ENCODE results near the gene ICE2.
"Not testable (repeated sequence)": the region's sequence is repeated elsewhere in the genome, so short reads cannot be mapped to it uniquely, and the experiment has no call there.

The ICE2 gene

GRCh38 chr15:60406513-60407414 is 72.2 kb downstream of the ICE2 start:
- TF ChIP-seq, protein P1, sequence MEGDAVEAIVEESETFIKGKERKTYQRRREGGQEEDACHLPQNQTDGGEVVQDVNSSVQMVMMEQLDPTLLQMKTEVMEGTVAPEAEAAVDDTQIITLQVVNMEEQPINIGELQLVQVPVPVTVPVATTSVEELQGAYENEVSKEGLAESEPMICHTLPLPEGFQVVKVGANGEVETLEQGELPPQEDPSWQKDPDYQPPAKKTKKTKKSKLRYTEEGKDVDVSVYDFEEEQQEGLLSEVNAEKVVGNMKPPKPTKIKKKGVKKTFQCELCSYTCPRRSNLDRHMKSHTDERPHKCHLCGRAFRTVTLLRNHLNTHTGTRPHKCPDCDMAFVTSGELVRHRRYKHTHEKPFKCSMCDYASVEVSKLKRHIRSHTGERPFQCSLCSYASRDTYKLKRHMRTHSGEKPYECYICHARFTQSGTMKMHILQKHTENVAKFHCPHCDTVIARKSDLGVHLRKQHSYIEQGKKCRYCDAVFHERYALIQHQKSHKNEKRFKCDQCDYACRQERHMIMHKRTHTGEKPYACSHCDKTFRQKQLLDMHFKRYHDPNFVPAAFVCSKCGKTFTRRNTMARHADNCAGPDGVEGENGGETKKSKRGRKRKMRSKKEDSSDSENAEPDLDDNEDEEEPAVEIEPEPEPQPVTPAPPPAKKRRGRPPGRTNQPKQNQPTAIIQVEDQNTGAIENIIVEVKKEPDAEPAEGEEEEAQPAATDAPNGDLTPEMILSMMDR (IDR thresholded peaks at IDR 0.05; ENCODE audit: extremely low read depth, missing control alignments): no peak

GRCh38 chr15:60405399-60405798 is 73.5 kb downstream of the ICE2 start:
- TF ChIP-seq, protein P1 (IDR thresholded peaks at IDR 0.05; ENCODE audit: extremely low read depth, missing control alignments): no peak
- no peak for DNase-seq (ENCODE audit: low spot score)

More at GRCh38 chr15:60406513-60407414, 72.2 kb downstream of the ICE2 start:
- no peak for DNase-seq (ENCODE audit: low spot score)

DNA sequence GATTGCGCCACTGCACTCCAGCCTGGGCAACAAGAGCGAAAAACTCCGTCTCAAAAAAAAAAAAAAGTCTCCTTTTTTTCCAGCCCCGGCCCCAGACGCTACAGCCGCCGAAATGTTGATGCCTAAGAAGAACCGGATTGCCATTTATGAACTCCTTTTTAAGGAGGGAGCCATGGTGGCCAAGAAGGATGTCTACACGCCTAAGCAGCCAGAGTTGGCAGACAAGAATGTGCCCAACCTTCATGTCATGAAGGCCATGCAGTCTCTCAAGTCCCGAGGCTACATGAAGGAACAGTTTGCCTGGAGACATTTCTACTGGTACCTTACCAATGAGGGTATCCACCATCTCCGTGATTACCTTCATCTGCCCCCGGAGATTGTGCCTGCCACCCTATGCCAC is 74.6 kb downstream of the ICE2 start:
- DNase-seq (ENCODE audit: low spot score): not testable (repeated sequence)

DNA sequence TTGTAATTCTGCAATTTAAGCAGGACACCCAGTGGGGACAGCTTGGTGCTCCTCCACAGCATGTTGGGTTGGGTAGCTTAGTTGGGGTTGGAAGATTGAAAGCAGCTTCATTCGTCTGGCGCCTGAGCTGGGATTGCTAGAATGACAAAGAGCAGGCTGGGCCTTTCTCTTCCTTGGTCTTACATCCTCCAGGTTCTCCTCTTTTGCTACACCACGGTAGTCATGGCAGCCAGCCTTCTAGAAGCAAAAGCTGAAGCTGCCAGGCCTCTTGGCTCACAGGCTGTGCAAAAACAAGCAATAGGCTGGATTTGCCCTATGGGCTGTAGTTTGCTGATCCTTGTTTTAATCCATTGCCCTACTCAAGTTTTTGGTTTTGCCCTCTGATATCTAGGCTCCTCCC is 78.0 kb downstream of the ICE2 start:
- TF ChIP-seq, protein P1 (IDR thresholded peaks at IDR 0.05; ENCODE audit: extremely low read depth, missing control alignments): no peak
- DNase-seq (ENCODE audit: low spot score): no peak

DNA sequence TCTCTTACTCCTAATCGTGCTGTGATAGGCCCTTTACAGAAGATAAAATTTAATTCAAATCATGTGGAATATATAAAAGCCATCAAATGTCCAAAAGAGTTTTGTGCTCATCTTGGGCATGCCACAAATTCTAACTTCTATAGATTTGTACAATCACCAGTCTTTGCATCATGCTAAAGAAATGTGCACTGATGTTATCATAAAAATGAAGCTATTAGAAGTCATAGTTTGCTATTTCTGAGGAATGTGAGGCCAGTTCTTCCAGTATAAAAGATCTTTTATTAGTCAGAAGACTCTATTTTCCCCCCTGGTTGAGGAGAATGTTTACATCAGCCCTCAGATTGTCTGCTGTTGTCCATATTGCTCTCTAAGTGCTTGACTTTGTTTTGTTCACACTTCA is 79.0 kb downstream of the ICE2 start:
- TF ChIP-seq, protein P1 (IDR thresholded peaks at IDR 0.05; ENCODE audit: extremely low read depth, missing control alignments): no peak
- DNase-seq (ENCODE audit: low spot score): no peak

GRCh38 chr15:60399246-60399915 is 79.6 kb downstream of the ICE2 start:
- TF ChIP-seq, protein P1 (IDR thresholded peaks at IDR 0.05; ENCODE audit: extremely low read depth, missing control alignments): no peak
- no peak for DNase-seq (ENCODE audit: low spot score)

GRCh38 chr15:60397772-60398445 is 81.0 kb downstream of the ICE2 start, which contains the start of gene ANXA2:
Gene ANXA2, minus strand, starts transcription at chr15:60397986. Its CDS starts 11,911 bp downstream, at chr15:60386075.
- TF ChIP-seq, protein P1 (IDR thresholded peaks at IDR 0.05; ENCODE audit: extremely low read depth, missing control alignments): no peak
- peak; percentile 95 for DNase-seq (ENCODE audit: low spot score)

Measured in GM20000 (cell line).